PC-9 (cell line): ENCODE measurements around the gene RUFY4. TPM values are rescaled to one million over a fixed set of nuclear protein-coding genes. Genes with fewer than 3 reads are reported as not detected.

ENCODE experiments used
- BruUV-seq: library from RNA; stranded (reverse); fragments of 400-500 nt; replicated peaks from 2 replicates; lab custom pipeline; 2021; lab: Mats Ljungman, UMichigan
- CTCF ChIA-PET: fragments of 300-600 bp; sonication (Branson Sonifier 250); formaldehyde crosslinking; loops from one replicate; lab custom pipeline; 2022; ENCODE audit warnings: antibody characterized with exemption; lab: Charles Lee
- POLR2A ChIA-PET: fragments of 300-600 bp; sonication (Branson Sonifier 250); formaldehyde crosslinking; loops from one replicate; lab custom pipeline; 2022; ENCODE audit warnings: antibody characterized with exemption; ENCODE audit not compliant: unreplicated experiment; lab: Charles Lee
- DNase-seq, 2 experiments: peaks; one replicate each; pipeline versions ENCODE4 v3.0.0 to v3.0.0-alpha.2; 2015 to 2022; ENCODE audit warnings: mixed read lengths in 1 of 2
- H2AFZ ChIP-seq: fragments of 200-600 bp; sonication (generic); 2 replicates; pipeline ENCODE4 v1.8.1; 2017; ENCODE audit warnings: antibody characterized with exemption
- H3F3A ChIP-seq: fragments of 200-600 bp; sonication (generic); 2 replicates; pipeline ENCODE4 v1.8.1; 2017; ENCODE audit warnings: antibody characterized with exemption, mild to moderate bottlenecking, low read depth; ENCODE audit not compliant: insufficient read depth
- H3K27ac ChIP-seq: fragments of 200-600 bp; sonication (generic); 2 replicates; pipeline ENCODE4 v1.6.1; 2016; ENCODE audit warnings: mixed run types
- H3K27me3 ChIP-seq: fragments of 200-600 bp; sonication (generic); 2 replicates; pipeline ENCODE4 v1.6.1; 2016; ENCODE audit warnings: low read depth, mixed run types; ENCODE audit not compliant: insufficient read depth
- H3K36me3 ChIP-seq: fragments of 200-600 bp; sonication (generic); 2 replicates; pipeline ENCODE4 v1.6.1; 2016; ENCODE audit warnings: low read depth, mixed run types
- H3K4me1 ChIP-seq: fragments of 200-600 bp; sonication (generic); replicated peaks from 2 replicates; pipeline ENCODE4 v1.6.1; 2016; ENCODE audit warnings: mixed run types; ENCODE audit not compliant: insufficient read depth
- H3K4me2 ChIP-seq: fragments of 200-600 bp; sonication (generic); 2 replicates; pipeline ENCODE4 v1.6.1; 2017; ENCODE audit warnings: mixed run types
- H3K4me3 ChIP-seq: fragments of 200-600 bp; sonication (generic); 2 replicates; pipeline ENCODE4 v1.6.1; 2016; ENCODE audit warnings: mixed run types
- H3K79me2 ChIP-seq: fragments of 200-600 bp; sonication (generic); 2 replicates; pipeline ENCODE4 v1.6.1; 2017; ENCODE audit warnings: low read depth, mixed run types
- H3K9me2 ChIP-seq: fragments of 200-600 bp; sonication (generic); 2 replicates; pipeline ENCODE4 v1.8.1; 2017; ENCODE audit warnings: mild to moderate bottlenecking; ENCODE audit not compliant: insufficient read depth
- H3K9me3 ChIP-seq: fragments of 200-600 bp; sonication (generic); 2 replicates; pipeline ENCODE4 v1.8.1; 2016; ENCODE audit warnings: low read depth; ENCODE audit not compliant: insufficient read depth
- H4K20me1 ChIP-seq: fragments of 200-600 bp; sonication (generic); 2 replicates; pipeline ENCODE4 v1.8.1; 2017; ENCODE audit not compliant: insufficient read depth
- EZH2 ChIP-seq: fragments of 200-600 bp; sonication (generic); IDR thresholded peaks from 2 replicates; pipeline ENCODE4 v1.8.0; 2017; ENCODE audit warnings: antibody characterized with exemption, low read depth
- intact Hi-C: fragments of 100-400 bp; cut with micrococcal nuclease; formaldehyde crosslinking; loops from one replicate; pipeline ENCODE4 v1.10.0; 2022; ENCODE audit not compliant: unreplicated experiment
- total RNA-seq: library from RNA; stranded (reverse); gene quantifications from 2 replicates; pipeline ENCODE4 v1.2.3, GENCODE V29; 2021
- TF ChIP-seq, protein P1 (sequence below): fragments of 200-600 bp; sonication (generic); conservative IDR thresholded peaks from 2 replicates; pipeline ENCODE4 v1.6.1; 2017; ENCODE audit warnings: mixed run types, antibody characterized with exemption, mild to moderate bottlenecking, moderate library complexity

The RUFY4 gene
- total RNA-seq, 1 experiment from 2014 or later, result not detected

DNA sequence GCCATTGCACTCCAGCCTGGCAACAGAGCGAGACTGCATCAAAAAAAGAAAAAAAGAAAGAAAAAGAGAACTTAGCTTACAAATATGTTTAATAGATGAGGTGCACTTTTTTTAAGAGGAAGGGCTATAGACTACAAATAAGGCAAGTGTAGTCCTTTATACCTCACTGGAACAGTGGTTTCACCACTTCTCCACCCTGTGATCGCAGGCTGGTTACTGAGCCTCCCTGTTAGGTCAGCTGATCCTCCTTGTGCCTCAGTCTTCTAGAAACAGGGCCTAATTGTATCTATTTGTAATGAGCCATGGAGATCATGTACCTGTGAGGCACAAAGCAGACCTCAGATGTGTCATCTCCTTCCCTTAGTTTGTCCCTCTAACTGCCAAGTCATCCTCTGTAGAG is 61.3 kb downstream of the RUFY4 start:
- Histone ChIP-seq H3F3A (no peaks in the 10 kb centered on the region), H3K27me3 (peaks cover 42% of the 10 kb centered on the region), H3K9me3 (no peaks in the 10 kb centered on the region), H3K36me3 (no peaks in the 10 kb centered on the region), H3K4me2 (no peak overlapping the region), H3K4me1 (no peaks in the 10 kb centered on the region), H3K79me2 (no peaks in the 10 kb centered on the region), H3K27ac (no peak overlapping the region), H3K9me2 (no peaks in the 10 kb centered on the region), H2AFZ (no peak overlapping the region), H3K4me3 (no peak overlapping the region), H4K20me1 (no peaks in the 10 kb centered on the region)
- no peak for TF ChIP-seq EZH2
- TF ChIP-seq, protein P1, sequence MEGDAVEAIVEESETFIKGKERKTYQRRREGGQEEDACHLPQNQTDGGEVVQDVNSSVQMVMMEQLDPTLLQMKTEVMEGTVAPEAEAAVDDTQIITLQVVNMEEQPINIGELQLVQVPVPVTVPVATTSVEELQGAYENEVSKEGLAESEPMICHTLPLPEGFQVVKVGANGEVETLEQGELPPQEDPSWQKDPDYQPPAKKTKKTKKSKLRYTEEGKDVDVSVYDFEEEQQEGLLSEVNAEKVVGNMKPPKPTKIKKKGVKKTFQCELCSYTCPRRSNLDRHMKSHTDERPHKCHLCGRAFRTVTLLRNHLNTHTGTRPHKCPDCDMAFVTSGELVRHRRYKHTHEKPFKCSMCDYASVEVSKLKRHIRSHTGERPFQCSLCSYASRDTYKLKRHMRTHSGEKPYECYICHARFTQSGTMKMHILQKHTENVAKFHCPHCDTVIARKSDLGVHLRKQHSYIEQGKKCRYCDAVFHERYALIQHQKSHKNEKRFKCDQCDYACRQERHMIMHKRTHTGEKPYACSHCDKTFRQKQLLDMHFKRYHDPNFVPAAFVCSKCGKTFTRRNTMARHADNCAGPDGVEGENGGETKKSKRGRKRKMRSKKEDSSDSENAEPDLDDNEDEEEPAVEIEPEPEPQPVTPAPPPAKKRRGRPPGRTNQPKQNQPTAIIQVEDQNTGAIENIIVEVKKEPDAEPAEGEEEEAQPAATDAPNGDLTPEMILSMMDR, result no peak
- BruUV-seq, result no TSS peak
- ChIA-PET CTCF (interaction anchor here (0.6 kb wide), 1 partner anchor 913 kb away, joined by 6 read pairs; no protein-coding TSS in a partner anchor), POLR2A (no interaction called here)
- intact Hi-C loops, result no loop called here
- no peak for DNase-seq

DNA sequence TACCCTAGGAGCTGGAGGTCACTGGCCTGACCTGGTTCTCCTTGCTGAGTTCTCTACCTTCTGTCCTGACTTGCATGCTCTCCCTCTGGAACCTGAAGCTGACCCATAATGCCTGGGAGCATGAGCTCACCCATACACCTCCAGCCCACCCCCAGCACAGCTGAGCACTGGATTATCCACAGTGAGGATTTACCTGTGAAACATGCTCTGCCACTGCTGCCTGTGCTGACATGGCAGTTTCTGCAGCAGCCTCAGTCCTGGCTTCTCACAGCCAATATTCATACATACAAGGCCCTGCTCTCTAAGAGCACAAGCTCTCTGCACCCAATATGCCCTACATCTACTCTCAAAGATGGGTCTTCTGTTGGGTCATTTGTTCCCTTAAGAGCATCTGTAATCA is 61.8 kb downstream of the RUFY4 start:
- H3K79me2 ChIP-seq, result no peaks in the 10 kb centered on the region
- H3K27ac ChIP-seq, result no peak overlapping the region
- H3K4me3 ChIP-seq, result no peak overlapping the region
- no peaks in the 10 kb centered on the region for H3K9me3 ChIP-seq
- no peaks in the 10 kb centered on the region for H4K20me1 ChIP-seq
- no peak for DNase-seq
- no peak overlapping the region for H3K4me2 ChIP-seq
- CTCF ChIA-PET, result no interaction called here
- intact Hi-C loops, result no loop called here
- no peaks in the 10 kb centered on the region for H3K9me2 ChIP-seq
- POLR2A ChIA-PET, result no interaction called here
- H3K27me3 ChIP-seq, result peaks cover 47% of the 10 kb centered on the region
- H3F3A ChIP-seq, result no peaks in the 10 kb centered on the region
- no peak for TF ChIP-seq EZH2
- no TSS peak for BruUV-seq
- no peaks in the 10 kb centered on the region for H3K36me3 ChIP-seq
- H3K4me1 ChIP-seq, result no peaks in the 10 kb centered on the region
- no peak overlapping the region for H2AFZ ChIP-seq

DNA sequence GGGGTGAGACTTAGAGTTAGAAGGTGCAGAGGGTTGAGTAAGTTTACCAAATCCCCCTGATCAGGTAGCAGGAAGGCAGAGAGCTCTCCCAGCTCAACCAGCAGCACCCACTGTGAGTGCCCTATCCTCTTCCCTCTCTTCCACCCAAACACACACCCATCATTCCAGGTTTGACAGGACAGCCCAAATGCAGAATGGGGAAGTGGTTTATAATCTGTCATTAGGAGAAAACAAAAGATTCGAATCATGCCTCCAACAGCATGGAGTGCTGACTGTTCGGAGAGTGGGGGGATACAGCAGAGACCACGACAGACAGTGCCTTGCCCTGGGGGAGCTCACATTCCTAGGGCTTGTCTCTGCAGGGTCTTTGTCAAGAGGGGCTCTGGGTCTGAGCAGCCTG is 68.5 kb downstream of the RUFY4 start:
- Histone ChIP-seq H3K27ac (no peak overlapping the region), H2AFZ (no peak overlapping the region), H3K4me1 (no peaks in the 10 kb centered on the region), H3K9me3 (no peaks in the 10 kb centered on the region), H3K27me3 (peaks cover 93% of the 10 kb centered on the region), H3K9me2 (no peaks in the 10 kb centered on the region), H3F3A (no peaks in the 10 kb centered on the region), H4K20me1 (no peaks in the 10 kb centered on the region), H3K4me3 (no peak overlapping the region), H3K4me2 (no peak overlapping the region), H3K36me3 (no peaks in the 10 kb centered on the region), H3K79me2 (no peaks in the 10 kb centered on the region)
- BruUV-seq, result no TSS peak
- CTCF ChIA-PET, result no interaction called here
- no peak for TF ChIP-seq EZH2
- TF ChIP-seq, protein P1, result no peak
- POLR2A ChIA-PET, result no interaction called here
- intact Hi-C loops, result no loop called here
- no peak for DNase-seq

DNA sequence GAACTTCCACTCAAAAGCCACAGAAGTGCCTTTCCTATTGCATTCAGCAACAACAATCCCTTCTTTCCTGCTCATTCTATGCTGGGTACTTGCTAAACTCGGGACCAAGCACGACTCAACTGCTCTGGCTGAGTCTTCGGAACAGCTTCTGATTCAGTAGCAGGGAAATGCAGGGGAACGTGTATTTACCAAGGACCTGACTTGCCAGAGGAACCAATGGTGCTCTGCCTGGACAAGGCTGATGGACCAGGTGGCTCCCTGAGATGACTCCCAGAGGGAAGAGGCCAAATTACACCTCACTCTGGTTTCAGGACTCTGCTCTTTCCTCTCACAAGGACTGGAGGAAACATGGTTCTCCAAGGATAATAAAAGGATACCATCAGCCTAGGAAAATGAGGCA is 69.0 kb downstream of the RUFY4 start:
- Histone ChIP-seq H3F3A (no peaks in the 10 kb centered on the region), H3K4me3 (no peak overlapping the region), H3K9me2 (no peaks in the 10 kb centered on the region), H3K36me3 (no peaks in the 10 kb centered on the region), H3K27me3 (peaks cover 93% of the 10 kb centered on the region), H4K20me1 (no peaks in the 10 kb centered on the region), H2AFZ (no peak overlapping the region), H3K4me2 (no peak overlapping the region), H3K4me1 (no peaks in the 10 kb centered on the region), H3K27ac (no peak overlapping the region), H3K79me2 (no peaks in the 10 kb centered on the region), H3K9me3 (no peaks in the 10 kb centered on the region)
- no TSS peak for BruUV-seq
- no peak for DNase-seq
- intact Hi-C loops, result no loop called here
- ChIA-PET POLR2A (no interaction called here), CTCF (no interaction called here)
- no peak for TF ChIP-seq EZH2
- TF ChIP-seq, protein P1, result no peak
